CD4-positive, alpha-beta T cell treated with Interleukin-6 for 4 hours (primary cell): ENCODE data around the gene MRGPRE.

Experiments
- DNase-seq: peaks from one replicate; pipeline ENCODE4 v3.0.0-alpha.2; 2020; ENCODE audit warnings: mixed read lengths

Gene MRGPRE

DNA sequence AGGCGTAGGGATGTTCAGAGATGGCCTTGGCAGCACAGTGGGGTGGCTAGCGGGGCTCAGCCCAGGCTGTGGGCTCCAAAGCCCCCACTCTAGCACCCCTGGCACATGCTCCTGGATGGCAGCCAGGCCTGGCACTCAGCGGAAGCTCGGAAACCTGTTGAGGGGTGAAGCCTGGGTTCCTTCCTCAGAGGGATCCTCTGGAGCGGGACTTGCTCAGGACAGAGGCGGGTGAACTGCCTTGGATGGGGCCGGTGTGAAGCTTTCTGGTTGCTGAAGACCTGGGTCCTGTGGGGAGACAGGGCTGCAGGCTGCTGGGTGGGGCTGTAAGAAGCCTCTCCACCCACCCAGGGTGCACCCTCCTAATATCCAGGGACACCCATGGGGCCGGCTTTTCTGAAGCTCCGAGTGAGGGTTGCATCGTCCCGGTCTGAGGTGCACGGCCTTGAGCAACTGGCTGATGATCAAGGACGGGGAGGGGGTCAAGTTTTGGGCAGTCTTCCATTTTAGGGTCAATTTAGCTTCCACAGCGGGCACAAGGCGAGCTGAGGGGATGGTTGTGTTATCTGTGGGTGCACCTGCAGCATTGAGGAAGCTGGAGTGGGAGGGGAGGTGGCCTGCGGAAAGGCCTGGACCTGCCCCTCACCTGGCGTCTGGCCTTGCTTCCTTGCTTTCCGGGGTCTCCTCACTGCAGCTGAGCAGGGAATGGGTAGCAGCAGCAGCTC, 5.2 kb downstream of the MRGPRE start:
- no peak for DNase-seq

- DNase-seq = no peak
Measured at GRCh38 chr11:3225826-3226750, 6.1 kb downstream of the MRGPRE start.

GRCh38 chr11:3225159-3225758, 7.0 kb downstream of the MRGPRE start:
- DNase-seq = no peak

DNA sequence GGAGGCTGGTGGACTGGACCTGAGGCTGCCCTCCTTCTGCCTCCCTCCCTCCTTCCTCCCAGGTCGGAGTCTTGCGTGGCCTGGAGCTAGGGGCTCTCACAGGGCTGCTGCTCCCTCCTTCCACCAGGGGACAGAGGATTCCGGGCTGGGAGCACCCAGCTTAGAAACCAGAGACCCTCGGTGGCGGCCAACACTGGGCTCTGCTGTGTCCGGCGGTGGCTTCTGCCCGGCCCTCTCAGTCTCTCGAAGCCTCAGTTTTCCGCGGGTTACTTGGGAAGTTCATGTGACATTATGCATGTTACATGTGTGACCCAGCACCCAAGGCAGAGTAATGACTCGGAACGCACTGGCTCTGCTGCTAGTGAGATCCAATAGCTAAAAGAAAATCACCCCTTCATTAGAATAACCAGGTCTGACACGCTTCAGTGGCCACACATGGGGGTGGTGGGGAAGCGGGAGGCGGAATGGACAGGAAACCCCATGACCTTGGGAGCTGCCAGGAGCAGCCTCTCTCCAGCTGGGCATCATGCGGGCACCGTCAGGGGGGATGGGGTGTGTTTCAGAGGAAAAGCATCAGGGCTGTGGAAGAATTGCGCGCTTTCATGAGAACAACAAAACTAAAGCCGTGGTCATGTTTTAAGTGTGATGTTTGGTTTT, 7.7 kb downstream of the MRGPRE start:
- no peak for DNase-seq

DNA sequence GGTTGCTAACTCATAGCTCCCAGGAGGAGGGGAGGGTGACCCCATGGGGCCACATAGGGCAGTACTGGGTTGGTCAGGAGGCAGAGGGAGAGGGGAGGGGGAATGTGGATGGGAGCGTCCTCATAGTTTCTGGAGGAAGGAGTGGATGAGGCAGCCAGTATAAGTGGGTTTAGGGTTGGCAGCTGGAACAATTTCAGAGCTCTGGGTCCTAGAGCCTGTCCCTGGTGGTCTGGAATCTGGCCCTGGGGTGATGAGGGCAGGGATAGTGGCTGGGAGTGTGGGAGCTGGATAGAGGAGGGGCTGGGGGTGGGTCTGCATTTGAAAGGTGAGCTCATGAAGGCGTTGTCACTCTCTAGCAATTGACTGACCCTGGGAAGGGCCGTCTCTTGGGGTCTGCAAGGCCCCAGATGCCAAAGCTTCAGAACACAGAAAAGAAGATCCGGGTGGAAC, 8.3 kb downstream of the MRGPRE start:
- DNase-seq = no peak

DNA sequence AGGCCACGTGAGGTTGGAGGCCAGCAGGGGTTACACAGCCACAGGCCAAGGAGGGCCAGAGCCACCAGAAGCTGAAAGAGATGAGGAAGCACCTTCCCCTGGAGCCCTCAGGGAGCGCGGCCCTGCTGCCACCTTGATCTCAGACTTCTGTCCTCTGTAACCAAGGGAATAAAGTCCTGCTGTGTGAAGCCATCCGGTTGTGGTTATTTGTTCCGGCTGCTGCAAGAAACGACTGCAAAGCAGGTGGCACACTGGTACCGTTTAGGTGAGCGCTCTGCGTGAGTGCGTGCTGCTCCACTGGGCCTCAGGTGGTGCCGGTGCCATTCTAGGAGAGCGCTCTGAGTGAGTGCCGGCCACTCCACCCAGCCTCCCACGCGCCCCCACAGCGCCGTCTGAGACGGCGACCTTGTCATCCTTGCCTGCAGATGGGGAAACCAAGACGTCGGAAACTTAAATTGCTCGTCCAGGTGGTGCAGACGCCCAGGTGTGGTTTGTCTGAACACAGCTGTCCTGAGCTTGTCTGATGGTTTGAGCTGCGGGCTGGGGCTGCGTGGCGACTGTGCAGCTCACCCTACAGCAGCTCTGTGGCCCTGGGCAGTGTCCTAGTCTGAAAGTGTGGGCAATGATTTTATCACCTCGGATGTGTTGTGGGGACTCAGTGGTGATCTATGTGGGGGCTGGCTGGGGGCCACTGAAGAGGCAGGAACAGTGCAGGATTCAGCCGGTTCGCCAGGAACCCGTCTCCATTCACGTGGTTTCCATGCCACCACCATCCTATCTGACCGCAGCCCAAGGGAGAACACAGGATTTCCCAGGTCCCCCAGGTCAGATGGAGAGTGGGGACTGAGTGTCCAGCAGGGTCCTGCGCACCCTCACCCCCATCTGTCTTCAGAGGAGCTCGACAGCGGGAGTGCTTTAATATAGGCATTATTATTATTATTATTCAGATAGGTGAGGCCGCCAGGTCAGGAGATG, 9.0 kb downstream of the MRGPRE start:
- DNase-seq = no peak

DNA sequence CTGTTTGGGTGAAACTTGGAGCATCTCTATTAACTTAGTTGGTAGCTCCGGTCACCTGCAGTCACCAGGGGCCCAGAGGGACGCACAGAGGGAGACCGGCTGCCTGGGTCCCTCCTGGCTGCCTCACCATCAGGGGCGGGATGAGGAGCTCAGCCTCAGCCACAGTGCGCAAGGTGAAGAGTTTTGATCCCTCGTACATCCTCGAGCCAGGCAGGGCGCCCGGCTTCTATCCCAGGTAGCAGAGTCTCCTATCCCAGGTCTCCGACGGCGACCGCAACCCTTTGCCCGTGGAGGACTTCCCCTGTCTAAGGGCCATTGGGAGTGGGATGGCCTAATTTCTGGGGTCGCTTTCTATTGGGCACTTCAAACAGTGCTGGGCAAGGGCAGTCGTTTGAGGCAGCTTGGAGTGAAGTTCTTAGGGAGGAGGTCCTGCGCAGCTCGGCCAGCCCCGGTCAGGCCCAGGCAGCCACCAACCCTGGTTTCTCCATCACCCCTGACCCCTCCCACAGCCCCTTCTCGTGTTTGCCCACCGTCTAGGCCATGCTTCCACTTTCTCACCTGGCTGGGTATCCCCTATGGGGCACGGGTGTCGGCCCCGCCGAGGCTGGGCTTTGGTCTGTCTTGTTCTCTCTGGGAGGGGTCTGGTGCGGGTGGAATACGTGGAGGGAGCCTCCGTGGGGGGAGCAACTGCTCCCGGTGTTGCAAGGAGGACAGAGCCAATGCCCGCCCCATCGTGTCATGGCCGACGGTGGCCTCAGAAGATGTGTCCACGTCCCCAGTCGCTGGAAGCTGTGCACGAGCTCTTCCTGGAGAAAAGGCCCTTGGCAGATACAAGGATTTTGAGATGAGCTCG, 10.0 kb downstream of the MRGPRE start:
- DNase-seq = no peak

GRCh38 chr11:3221408-3222002, 10.7 kb downstream of the MRGPRE start:
- DNase-seq = no peak

GRCh38 chr11:3220521-3221407, 11.5 kb downstream of the MRGPRE start:
- no peak for DNase-seq

DNA sequence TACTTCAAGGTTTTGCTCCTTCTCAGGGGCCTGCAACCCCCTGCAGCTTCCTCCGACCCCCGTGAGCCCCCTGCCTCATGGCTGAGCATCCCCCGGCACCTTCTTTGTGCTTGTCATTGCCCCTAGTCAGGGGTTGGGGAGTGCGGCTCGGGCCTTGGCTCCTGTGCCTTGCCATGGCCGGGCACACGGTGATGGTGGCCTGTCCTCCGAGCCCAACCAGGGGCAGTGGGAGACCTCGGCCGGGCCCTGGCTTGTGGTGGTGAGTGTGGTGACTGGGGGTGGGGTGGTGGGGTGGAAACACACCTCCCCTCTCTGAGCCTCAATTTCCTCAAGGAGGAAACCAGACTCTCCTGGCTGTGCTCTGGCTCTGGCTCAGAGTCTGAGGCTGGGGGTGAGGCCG, 12.1 kb downstream of the MRGPRE start:
- DNase-seq = no peak

DNA sequence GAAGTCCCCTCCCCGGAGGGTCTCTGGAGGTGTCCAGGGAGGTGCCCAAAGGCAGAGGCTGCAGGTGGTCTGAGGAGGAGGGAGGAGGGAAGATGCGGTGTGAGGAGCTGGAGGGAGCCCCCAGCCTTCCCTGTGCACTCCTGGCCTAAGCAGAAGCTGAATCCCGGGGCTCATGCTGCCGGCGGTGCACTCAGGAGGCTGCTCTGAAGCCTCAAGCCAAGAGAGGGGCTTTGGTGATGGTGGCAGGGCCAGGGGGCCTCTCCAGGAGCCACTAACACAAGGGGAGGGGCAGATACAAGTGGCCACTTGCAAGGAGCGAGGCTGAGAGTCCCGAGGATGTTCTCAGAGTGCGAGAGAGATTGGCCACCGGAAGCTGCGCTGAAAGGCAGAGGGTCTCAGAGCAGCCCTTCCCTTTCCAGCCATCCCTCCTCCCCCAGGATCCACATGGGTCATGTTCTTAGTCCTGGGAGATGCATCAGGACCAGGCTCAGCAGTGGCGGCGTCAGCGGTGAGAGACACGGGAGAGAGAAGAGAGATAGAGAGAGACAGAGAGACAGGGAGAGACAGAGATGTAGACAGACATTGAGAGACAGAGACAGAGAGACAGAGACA, 12.8 kb downstream of the MRGPRE start:
- no peak for DNase-seq

DNA sequence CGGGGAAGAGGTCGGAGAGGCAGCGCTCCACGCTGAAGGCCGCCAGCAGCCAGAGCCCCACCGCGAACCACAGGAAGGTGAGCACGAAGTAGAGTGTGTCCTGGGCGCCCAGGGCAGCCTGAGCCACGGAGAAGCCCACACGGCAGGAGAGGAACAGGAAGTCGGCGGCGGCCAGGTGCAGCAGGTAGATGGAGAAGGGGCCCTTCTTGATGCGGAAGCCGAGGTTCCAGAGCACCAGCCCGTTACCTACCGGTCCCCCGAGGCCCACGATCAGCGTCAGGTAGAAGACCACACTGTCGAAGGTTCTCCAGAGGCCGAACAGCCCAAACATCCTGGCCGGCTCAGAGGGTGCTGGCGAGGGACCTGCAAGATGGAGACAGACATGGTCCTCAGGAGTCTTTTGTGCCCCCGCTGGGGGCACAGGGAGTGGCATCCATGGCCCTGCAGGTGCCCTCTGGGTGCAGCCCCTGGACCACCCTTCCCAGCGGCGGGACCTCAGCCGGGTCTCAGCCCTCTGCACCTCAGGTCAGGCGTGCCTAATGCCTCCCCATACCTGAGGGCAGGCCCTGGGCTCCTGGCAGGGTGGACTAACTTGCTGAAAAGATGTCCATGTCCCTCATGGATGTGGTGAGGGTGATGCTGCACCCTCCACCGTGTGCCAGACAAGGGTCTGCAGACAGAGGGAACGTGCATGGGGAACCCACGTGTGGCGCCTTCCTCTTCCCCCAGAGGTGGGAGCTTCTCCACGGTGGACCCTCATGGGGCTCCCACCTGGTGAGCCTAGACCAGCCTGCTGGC, 13.5 kb downstream of the MRGPRE start, which contains the start of gene MRGPRG:
TSS of gene MRGPRG (minus strand) at position 331 of the 798 bp plus-strand sequence. CDS start at position 331, 0 bp downstream.
- DNase-seq = no peak

DNA sequence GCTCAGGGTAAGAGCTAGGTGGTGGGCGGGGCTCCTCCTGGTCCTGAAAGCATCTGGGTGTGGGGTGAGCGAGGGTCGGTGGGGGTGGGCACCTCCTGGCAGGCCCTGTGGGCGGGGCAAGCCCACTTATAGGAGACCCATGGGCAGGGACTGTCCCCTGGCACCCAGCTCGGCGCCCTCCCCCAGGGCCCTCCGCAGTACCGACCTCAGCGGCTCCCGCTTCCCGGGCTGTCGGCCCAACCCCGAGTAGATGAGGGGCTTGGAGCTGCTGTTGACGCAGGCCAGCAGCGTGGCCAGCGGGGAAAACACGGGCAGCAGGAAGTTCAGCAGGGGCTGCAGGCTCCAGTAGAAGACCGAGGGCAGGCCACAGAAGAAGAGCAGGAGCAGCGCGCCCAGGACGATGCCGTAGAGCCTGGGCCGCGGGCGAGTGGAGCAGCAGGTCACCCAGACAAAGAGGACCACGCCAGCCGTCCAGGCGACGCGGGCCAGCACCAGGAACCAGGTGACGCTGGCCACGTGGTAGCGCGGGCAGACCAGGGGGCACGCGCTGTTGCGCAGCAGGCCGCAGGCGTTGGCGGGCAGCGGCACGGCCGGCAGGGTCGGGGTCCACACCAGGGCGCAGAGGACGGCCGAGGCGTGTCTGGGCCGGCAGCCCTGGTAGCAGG, 14.3 kb downstream of the MRGPRE start:
- DNase-seq = no peak

GRCh38 chr11:3216027-3216525, 16.1 kb downstream of the MRGPRE start:
- DNase-seq = no peak

GRCh38 chr11:3215346-3216026, 16.7 kb downstream of the MRGPRE start:
- no peak for DNase-seq

GRCh38 chr11:3214420-3214699, 17.9 kb downstream of the MRGPRE start:
- no peak for DNase-seq
